ENCODE measurements around the gene SAMD4B. TPM values are rescaled to one million over a fixed set of nuclear protein-coding genes. Genes with fewer than 3 reads are reported as not detected.

The SAMD4B gene
- total RNA-seq, 1 donor, result 85.0 TPM

- no peak overlapping the region for H2AFZ ChIP-seq (ENCODE audit: low read length)
- peak overlapping the region; percentile 96 for H3K4me2 ChIP-seq (ENCODE audit: insufficient read depth, low read length)
- peaks cover 36% of the 10 kb centered on the region for H3K4me1 ChIP-seq (ENCODE audit: insufficient read depth, low read length)
- peaks cover 13% of the 10 kb centered on the region for H3K36me3 ChIP-seq (ENCODE audit: insufficient read depth, low read length)
- no peak overlapping the region for H3K4me3 ChIP-seq (ENCODE audit: insufficient read depth, low read length)
- no peaks in the 10 kb centered on the region for H3K27me3 ChIP-seq (ENCODE audit: insufficient read depth, low read length)
- peaks cover 24% of the 10 kb centered on the region for H4K20me1 ChIP-seq (ENCODE audit: insufficient read depth, low read length)
- H3K9me3 ChIP-seq (ENCODE audit: low read depth, low read length), result no peaks in the 10 kb centered on the region
- DNase-seq (ENCODE audit: insufficient read length, low spot score, missing footprints), result peak; percentile 72
- H3K27ac ChIP-seq (ENCODE audit: low read depth, low read length), result peak overlapping the region; percentile 81
- TF ChIP-seq CTCF (IDR thresholded peaks at IDR 0.05; ENCODE audit: extremely low read depth, low read depth, low read length), result no peak
- H3K79me2 ChIP-seq (ENCODE audit: insufficient read depth, low read length), result peaks cover 26% of the 10 kb centered on the region
Observed at GRCh38 chr19:39405261-39405957, 63.2 kb downstream of the SAMD4B start.

- Histone ChIP-seq H3K27me3 (ENCODE audit: insufficient read depth, low read length) (no peaks in the 10 kb centered on the region), H4K20me1 (ENCODE audit: insufficient read depth, low read length) (peaks cover 28% of the 10 kb centered on the region), H2AFZ (ENCODE audit: low read length) (no peak overlapping the region), H3K4me1 (ENCODE audit: insufficient read depth, low read length) (peaks cover 41% of the 10 kb centered on the region), H3K9me3 (ENCODE audit: low read depth, low read length) (no peaks in the 10 kb centered on the region), H3K4me2 (ENCODE audit: insufficient read depth, low read length) (peak overlapping the region; percentile 96), H3K4me3 (ENCODE audit: insufficient read depth, low read length) (peak overlapping the region; percentile 83), H3K79me2 (ENCODE audit: insufficient read depth, low read length) (peaks cover 26% of the 10 kb centered on the region), H3K27ac (ENCODE audit: low read depth, low read length) (peak overlapping the region; percentile 81), H3K36me3 (ENCODE audit: insufficient read depth, low read length) (peaks cover 13% of the 10 kb centered on the region)
- no peak for DNase-seq (ENCODE audit: insufficient read length, low spot score, missing footprints)
- no peak for TF ChIP-seq CTCF (IDR thresholded peaks at IDR 0.05; ENCODE audit: extremely low read depth, low read depth, low read length)
Observed at GRCh38 chr19:39405958-39406655, 63.9 kb downstream of the SAMD4B start.

GRCh38 chr19:39406656-39407409 lies 64.6 kb downstream of the SAMD4B start, which contains the start of gene ZFP36:
TSS of gene ZFP36 (plus strand) at chr19:39406847. CDS start at chr19:39406905, 58 bp downstream.
- H2AFZ ChIP-seq (ENCODE audit: low read length), result no peak within 1 kb of the TSS
- peaks cover 26% of the 10 kb centered on the region for H3K79me2 ChIP-seq (ENCODE audit: insufficient read depth, low read length)
- H3K27me3 ChIP-seq (ENCODE audit: insufficient read depth, low read length), result no peaks in the 10 kb centered on the region
- H3K27ac ChIP-seq (ENCODE audit: low read depth, low read length), result peak within 1 kb of the TSS; percentile 84
- H3K4me1 ChIP-seq (ENCODE audit: insufficient read depth, low read length), result peaks cover 39% of the 10 kb centered on the region
- H3K9me3 ChIP-seq (ENCODE audit: low read depth, low read length), result no peaks in the 10 kb centered on the region
- peaks cover 13% of the 10 kb centered on the region for H3K36me3 ChIP-seq (ENCODE audit: insufficient read depth, low read length)
- peak within 1 kb of the TSS; percentile 83 for H3K4me3 ChIP-seq (ENCODE audit: insufficient read depth, low read length)
- peak within 1 kb of the TSS; percentile 96 for H3K4me2 ChIP-seq (ENCODE audit: insufficient read depth, low read length)
- DNase-seq (ENCODE audit: insufficient read length, low spot score, missing footprints), result peak; percentile 99
- H4K20me1 ChIP-seq (ENCODE audit: insufficient read depth, low read length), result peaks cover 28% of the 10 kb centered on the region
- TF ChIP-seq CTCF (IDR thresholded peaks at IDR 0.05; ENCODE audit: extremely low read depth, low read depth, low read length), result no peak

DNA sequence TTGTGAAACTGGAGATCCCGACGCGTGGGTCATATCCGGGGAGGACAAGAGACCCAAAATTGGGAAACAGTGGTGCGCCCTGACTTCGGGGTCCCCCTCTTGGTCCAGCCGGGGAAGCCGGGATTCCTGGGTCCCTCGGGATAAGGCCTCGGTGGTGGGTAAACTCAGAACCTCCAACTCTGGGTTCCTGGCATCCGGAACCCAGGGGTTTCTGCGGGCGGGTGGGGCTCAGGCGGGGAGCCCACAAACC lies 65.1 kb downstream of the SAMD4B start:
- peaks cover 26% of the 10 kb centered on the region for H3K79me2 ChIP-seq (ENCODE audit: insufficient read depth, low read length)
- H3K9me3 ChIP-seq (ENCODE audit: low read depth, low read length), result no peaks in the 10 kb centered on the region
- no peak for DNase-seq (ENCODE audit: insufficient read length, low spot score, missing footprints)
- H3K27ac ChIP-seq (ENCODE audit: low read depth, low read length), result peak overlapping the region; percentile 84
- H3K4me3 ChIP-seq (ENCODE audit: insufficient read depth, low read length), result peak overlapping the region; percentile 83
- H3K4me2 ChIP-seq (ENCODE audit: insufficient read depth, low read length), result peak overlapping the region; percentile 96
- H3K27me3 ChIP-seq (ENCODE audit: insufficient read depth, low read length), result no peaks in the 10 kb centered on the region
- H3K4me1 ChIP-seq (ENCODE audit: insufficient read depth, low read length), result peaks cover 34% of the 10 kb centered on the region
- TF ChIP-seq CTCF (IDR thresholded peaks at IDR 0.05; ENCODE audit: extremely low read depth, low read depth, low read length), result no peak
- peaks cover 28% of the 10 kb centered on the region for H4K20me1 ChIP-seq (ENCODE audit: insufficient read depth, low read length)
- no peak overlapping the region for H2AFZ ChIP-seq (ENCODE audit: low read length)
- peaks cover 13% of the 10 kb centered on the region for H3K36me3 ChIP-seq (ENCODE audit: insufficient read depth, low read length)

Data from osteoblast (primary cell).